GM18873 (cell line): Measurements from ENCODE around the gene DRGX.

ENCODE experiments used
- ATAC-seq: cut with Tn5 transposase; IDR thresholded peaks from one replicate; pipeline ENCODE4 v1.9.1; 2021; ENCODE audit warnings: mild to moderate bottlenecking, moderate library complexity, moderate number of reproducible peaks; ENCODE audit not compliant: unreplicated experiment, low FRiP score

The DRGX gene

GRCh38 chr10:49323896-49324270, 72.0 kb downstream of the DRGX start:
- ATAC-seq: no peak

- no peak for ATAC-seq
These were observed 72.6 kb downstream of the DRGX start for GRCh38 chr10:49323171-49323895.

GRCh38 chr10:49322371-49323170, 73.3 kb downstream of the DRGX start:
- ATAC-seq: no peak

- no peak for ATAC-seq
These were observed 74.9 kb downstream of the DRGX start for GRCh38 chr10:49321021-49321420.

- no peak for ATAC-seq
These were observed 75.7 kb downstream of the DRGX start for GRCh38 chr10:49320191-49320590.

GRCh38 chr10:49319206-49319605, 76.7 kb downstream of the DRGX start:
- ATAC-seq: no peak

- ATAC-seq: no peak
These were observed 77.1 kb downstream of the DRGX start for GRCh38 chr10:49318755-49319154.

GRCh38 chr10:49318028-49318427, 77.9 kb downstream of the DRGX start:
- no peak for ATAC-seq

- ATAC-seq: no peak
These were observed 81.1 kb downstream of the DRGX start for GRCh38 chr10:49314806-49315205.
